NT2/D1 (cell line): ENCODE data around the gene MT1H.

Experiments used
- SUZ12 ChIP-seq: IDR thresholded peaks from 2 replicates; pipeline ENCODE4 v1.6.1; 2011; ENCODE audit not compliant: insufficient read length, insufficient read depth; ENCODE audit errors: extremely low read depth
- YY1 ChIP-seq: IDR thresholded peaks from 2 replicates; pipeline ENCODE4 v1.6.1; 2011; ENCODE audit not compliant: insufficient read length, insufficient read depth
- ZNF274 ChIP-seq: IDR thresholded peaks from 2 replicates; pipeline ENCODE4 v1.6.1; 2011; ENCODE audit warnings: mild to moderate bottlenecking, low read depth, low read length

- TF ChIP-seq ZNF274 (no peak), YY1 (no peak), SUZ12 (no peak)
Measured at GRCh38 chr16:56658327-56658875, 11.2 kb upstream of the MT1H start.
